ENCODE measurements around the gene SKP1. TPM values are rescaled to one million over a fixed set of nuclear protein-coding genes. Genes with fewer than 3 reads are reported as not detected.

SKP1 gene
- total RNA-seq, 1 experiment from 2014 or later = 348 TPM

DNA sequence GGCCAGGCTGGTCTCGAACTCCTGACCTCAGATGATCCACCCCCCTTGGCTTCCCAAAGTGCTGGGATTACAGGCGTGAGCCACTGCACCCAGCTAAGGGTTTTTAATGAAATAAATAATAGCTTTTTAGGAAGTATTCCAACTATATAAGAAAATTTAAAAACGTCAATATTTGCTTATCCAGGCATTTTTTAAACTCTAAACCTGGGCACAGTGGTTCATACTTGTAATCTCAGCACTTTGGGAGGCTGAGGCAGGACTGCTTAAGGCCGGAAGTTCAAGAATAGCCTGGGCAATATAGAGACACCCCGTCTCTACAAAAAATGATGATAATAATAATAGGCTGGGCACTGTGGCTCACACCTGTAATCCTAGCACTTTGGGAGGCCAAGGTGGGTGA lies 14.2 kb downstream of the SKP1 start:
- H2BK15ac ChIP-seq (ENCODE audit: low read depth, low read length) = no peak overlapping the region
- no peak overlapping the region for H3K18ac ChIP-seq (ENCODE audit: insufficient read length, low read depth, low read length)
- Mint-ChIP-seq H3K4me1 (no peaks in the 10 kb centered on the region), H3K9me3 (no peaks in the 10 kb centered on the region; a peak in 1 of 5 replicates), H3K4me3 (no peak overlapping the region), H3K36me3 (ENCODE audit: insufficient read depth in 1 of 3, low read depth in 3 of 3) (peaks cover 60 to 86% (median 70%) of the 10 kb centered on the region in 3 experiments), H3K27ac (no peak overlapping the region), H3K27me3 (ENCODE audit: low read depth) (no peaks in the 10 kb centered on the region)
- H3K23me2 ChIP-seq (ENCODE audit: insufficient read length, low read depth, low read length, poor library complexity, severe bottlenecking) = no peaks in the 10 kb centered on the region
- no CpG with 5 or more reads among the region's 5 CpGs for WGBS (ENCODE audit: extremely low coverage, insufficient read length, low lambda C conversion rate)
- no peak overlapping the region for H4K5ac ChIP-seq (ENCODE audit: insufficient read length, low read depth, low read length)
- no peaks in the 10 kb centered on the region for H3K27me3 ChIP-seq (ENCODE audit: insufficient read depth, low read length)
- no peak overlapping the region for H3K4me2 ChIP-seq (ENCODE audit: insufficient read depth, insufficient read length, low read length)
- H2BK120ac ChIP-seq (ENCODE audit: low read depth, low read length, poor library complexity, severe bottlenecking) = no peak overlapping the region
- H4K20me1 ChIP-seq (ENCODE audit: control insufficient read depth, insufficient read depth, insufficient read length) = no peaks in the 10 kb centered on the region
- no peaks in the 10 kb centered on the region for H3K9me3 ChIP-seq (ENCODE audit: control insufficient read depth, low read depth, low read length)
- no peak overlapping the region for H3K9ac ChIP-seq (ENCODE audit: extremely low read depth, insufficient read length, low read length)
- no peaks in the 10 kb centered on the region; the same call in 1 of the 2 replicates for H3K79me2 ChIP-seq (ENCODE audit: insufficient read depth, low read length)
- no peak overlapping the region for H2AFZ ChIP-seq (ENCODE audit: low read length)
- H3K79me1 ChIP-seq (ENCODE audit: insufficient read depth, low read depth, low read length, poor library complexity, severe bottlenecking) = peaks cover 4% of the 10 kb centered on the region
- no peak overlapping the region for H3K27ac ChIP-seq (ENCODE audit: insufficient read length, low read depth, low read length)
- H3K56ac ChIP-seq (ENCODE audit: insufficient read length, low read depth, low read length) = no peak overlapping the region
- no peak overlapping the region for H2BK12ac ChIP-seq (ENCODE audit: insufficient read length, low read depth, low read length)
- H3K23ac ChIP-seq (ENCODE audit: insufficient read length, low read depth, low read length) = no peak overlapping the region
- no peak overlapping the region for H2BK5ac ChIP-seq (ENCODE audit: insufficient read length, low read length)
- H4K8ac ChIP-seq (replicated peaks; ENCODE audit: insufficient read length, low read depth, low read length) = no peak overlapping the region
- DNase-seq = no peak
- no peak for TF ChIP-seq CTCF (conservative IDR thresholded peaks at IDR 0.05)
- H3T11ph ChIP-seq (ENCODE audit: low read length) = no peak overlapping the region
- H3K14ac ChIP-seq (ENCODE audit: insufficient read depth, low read length) = no peak overlapping the region
- no peak overlapping the region for H2BK20ac ChIP-seq (ENCODE audit: low read depth, low read length, poor library complexity, severe bottlenecking)
- H3K4ac ChIP-seq (ENCODE audit: low read depth, low read length) = no peak overlapping the region
- no peak overlapping the region for H4K91ac ChIP-seq (ENCODE audit: insufficient read length, low read depth, low read length)
- no peak overlapping the region for H2AK5ac ChIP-seq (ENCODE audit: insufficient read length, low read length)
- no peaks in the 10 kb centered on the region for H3K4me1 ChIP-seq (ENCODE audit: insufficient read depth, low read length)
